Measurements from ENCODE around the gene AKAP13.
"Not testable (repeated sequence)": the region's sequence is repeated elsewhere in the genome, so short reads cannot be mapped to it uniquely, and the experiment has no call there.

- not testable (repeated sequence) for TF ChIP-seq POLR2A (IDR thresholded peaks at IDR 0.05)
- TF ChIP-seq, protein P1, sequence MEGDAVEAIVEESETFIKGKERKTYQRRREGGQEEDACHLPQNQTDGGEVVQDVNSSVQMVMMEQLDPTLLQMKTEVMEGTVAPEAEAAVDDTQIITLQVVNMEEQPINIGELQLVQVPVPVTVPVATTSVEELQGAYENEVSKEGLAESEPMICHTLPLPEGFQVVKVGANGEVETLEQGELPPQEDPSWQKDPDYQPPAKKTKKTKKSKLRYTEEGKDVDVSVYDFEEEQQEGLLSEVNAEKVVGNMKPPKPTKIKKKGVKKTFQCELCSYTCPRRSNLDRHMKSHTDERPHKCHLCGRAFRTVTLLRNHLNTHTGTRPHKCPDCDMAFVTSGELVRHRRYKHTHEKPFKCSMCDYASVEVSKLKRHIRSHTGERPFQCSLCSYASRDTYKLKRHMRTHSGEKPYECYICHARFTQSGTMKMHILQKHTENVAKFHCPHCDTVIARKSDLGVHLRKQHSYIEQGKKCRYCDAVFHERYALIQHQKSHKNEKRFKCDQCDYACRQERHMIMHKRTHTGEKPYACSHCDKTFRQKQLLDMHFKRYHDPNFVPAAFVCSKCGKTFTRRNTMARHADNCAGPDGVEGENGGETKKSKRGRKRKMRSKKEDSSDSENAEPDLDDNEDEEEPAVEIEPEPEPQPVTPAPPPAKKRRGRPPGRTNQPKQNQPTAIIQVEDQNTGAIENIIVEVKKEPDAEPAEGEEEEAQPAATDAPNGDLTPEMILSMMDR (IDR thresholded peaks at IDR 0.05), result not testable (repeated sequence)
These were observed 38.2 kb upstream of the AKAP13 start for GRCh38 chr15:85342163-85342562.
